ENCODE measurements around the gene SESN1. TPM values are rescaled to one million over a fixed set of nuclear protein-coding genes. Genes with fewer than 3 reads are reported as not detected.
A peak's percentile ranks its signal among the peaks of the same experiment; 100 is the strongest.

SESN1 gene
- total RNA-seq, 6 donors from 2014 or later = 26.4 to 71.2 (median 31.3) TPM

DNA sequence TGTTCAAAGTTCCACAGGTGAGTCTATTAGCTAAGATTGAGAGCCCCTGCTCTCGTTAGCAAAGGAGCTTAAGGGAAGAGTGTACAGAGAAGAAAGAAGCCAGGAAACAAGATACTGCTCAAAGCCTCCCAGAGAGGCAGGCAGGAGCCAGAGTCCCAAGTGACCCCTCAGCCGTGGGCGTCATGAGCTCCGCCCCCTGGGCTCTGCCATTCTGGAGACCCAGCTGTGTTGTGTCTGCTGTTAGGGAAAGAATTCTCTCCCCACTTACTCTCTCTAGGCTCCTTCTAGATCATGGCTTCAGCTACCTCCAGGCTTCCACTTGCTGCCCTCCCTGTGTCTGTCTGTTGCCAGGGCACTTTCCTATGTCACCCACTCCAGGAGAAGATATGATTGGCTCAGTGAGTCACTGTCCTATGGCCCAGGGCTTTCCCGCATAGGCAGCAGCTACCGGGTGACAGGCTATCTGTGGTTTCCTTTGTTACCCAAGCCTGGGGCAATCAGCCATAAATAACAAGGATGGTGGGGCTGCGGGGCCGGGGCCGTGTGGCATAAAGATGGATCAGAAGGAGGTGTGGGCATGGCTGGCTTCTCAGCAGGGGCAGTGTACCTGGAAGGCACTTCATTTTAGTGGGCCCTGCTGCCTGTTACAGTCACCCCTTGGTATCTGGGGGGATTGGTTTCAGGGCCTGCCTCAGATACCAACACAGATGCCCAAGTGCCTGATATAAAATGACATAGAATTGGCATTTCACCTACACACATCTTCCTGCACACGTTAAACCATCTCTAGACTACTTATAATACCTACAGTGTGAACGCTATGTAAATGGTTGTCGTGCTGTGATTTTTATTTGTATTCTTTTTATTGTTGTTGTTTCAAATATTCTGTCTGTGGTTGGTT lies 127.5 kb downstream of the SESN1 start:
- peak; percentile 41 to 74 for DNase-seq
- TF ChIP-seq EP300 (IDR thresholded peaks at IDR 0.05) (no peak), POLR2A (IDR thresholded peaks at IDR 0.05) (peak in 1 of 4 donors; percentile 50), CTCF (IDR thresholded peaks at IDR 0.05) (no peak), POLR2AphosphoS5 (IDR thresholded peaks at IDR 0.05) (no peak)
- Histone ChIP-seq H3K4me3 (no peak overlapping the region), H3K36me3 (no peaks in the 10 kb centered on the region), H3K27ac (peak overlapping the region in 3 of 4 donors; percentile 1 to 68 (median 22)), H3K9me3 (no peaks in the 10 kb centered on the region), H3K4me1 (peaks cover 0 to 36% (median 7%) of the 10 kb centered on the region in 4 donors), H3K27me3 (no peaks in the 10 kb centered on the region)
- 51 to 77% methylated on average over 11 to 12 of the region's 12 CpGs for WGBS, 2 donors
- peak; percentile 55 to 68 for ATAC-seq (ENCODE audit: low FRiP score in 2 of 2)

DNA sequence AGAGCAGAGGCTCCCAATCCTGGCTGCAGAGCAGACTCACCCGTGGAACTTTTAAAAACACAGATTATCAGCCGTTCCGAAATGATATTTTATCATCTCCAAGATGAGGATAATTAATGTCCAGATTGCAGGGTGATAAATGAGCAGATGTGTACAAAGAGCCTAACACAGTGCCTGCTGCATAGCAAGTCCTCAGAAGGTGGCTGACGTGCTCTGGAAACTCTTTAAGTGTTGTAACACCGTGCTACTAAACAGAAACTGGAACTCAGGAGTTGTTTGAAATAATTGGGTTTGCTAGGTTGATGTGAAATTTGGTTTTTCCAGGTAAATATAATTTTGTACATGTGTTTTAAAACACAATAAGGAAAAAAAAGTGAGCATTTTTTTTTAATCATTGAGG lies 128.4 kb downstream of the SESN1 start:
- Histone ChIP-seq H3K4me1 (peaks cover 0 to 29% (median 7%) of the 10 kb centered on the region in 4 donors), H3K9me3 (no peaks in the 10 kb centered on the region), H3K27ac (peak overlapping the region in 1 of 4 donors; percentile 68), H3K27me3 (no peaks in the 10 kb centered on the region), H3K4me3 (no peak overlapping the region), H3K36me3 (no peaks in the 10 kb centered on the region)
- TF ChIP-seq EP300 (IDR thresholded peaks at IDR 0.05) = no peak
- TF ChIP-seq POLR2AphosphoS5 (IDR thresholded peaks at IDR 0.05) = no peak
- no peak for DNase-seq
- no peak for ATAC-seq (ENCODE audit: low FRiP score in 2 of 2)
- WGBS, 2 donors = 80 to 88% methylated on average over 5 of the region's 5 CpGs

DNA sequence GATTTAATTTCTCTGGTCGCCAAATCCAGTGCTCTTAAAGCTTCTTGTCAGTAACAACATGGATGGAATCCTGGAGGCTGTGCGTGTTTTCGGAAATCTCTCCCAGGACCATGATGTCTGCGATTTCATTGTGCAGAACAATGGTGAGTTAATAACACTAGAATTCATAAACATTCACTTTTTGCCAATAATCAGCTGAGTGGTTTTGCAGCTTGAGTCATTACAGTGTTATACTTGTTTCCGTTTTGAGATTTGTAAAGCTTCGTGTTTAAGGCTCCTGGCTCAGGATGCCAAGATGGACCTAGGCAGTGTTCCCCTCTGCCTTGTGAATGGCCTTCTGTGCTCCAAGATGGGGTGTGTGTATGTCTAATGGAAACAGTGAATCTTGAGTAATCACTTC lies 132.7 kb downstream of the SESN1 start:
- WGBS, 2 donors = 75 to 85% methylated on average over 6 of the region's 6 CpGs
- H3K4me3 ChIP-seq = no peak overlapping the region
- H3K9me3 ChIP-seq = no peaks in the 10 kb centered on the region
- peak in 1 of 2 donors; percentile 51 for ATAC-seq (ENCODE audit: low FRiP score in 2 of 2)
- TF ChIP-seq EP300 (IDR thresholded peaks at IDR 0.05) (no peak), CTCF (IDR thresholded peaks at IDR 0.05) (no peak), POLR2A (IDR thresholded peaks at IDR 0.05) (no peak), POLR2AphosphoS5 (IDR thresholded peaks at IDR 0.05) (no peak)
- no peak overlapping the region for H3K27ac ChIP-seq
- no peaks in the 10 kb centered on the region for H3K27me3 ChIP-seq
- no peak for DNase-seq
- peaks cover 0 to 12% (median 5%) of the 10 kb centered on the region in 4 donors for H3K4me1 ChIP-seq
- H3K36me3 ChIP-seq = no peaks in the 10 kb centered on the region

GRCh38 chr6:108961077-108961476 lies 133.6 kb downstream of the SESN1 start:
- TF ChIP-seq POLR2A (IDR thresholded peaks at IDR 0.05) = no peak
- TF ChIP-seq POLR2AphosphoS5 (IDR thresholded peaks at IDR 0.05) = no peak
- no peak for TF ChIP-seq EP300 (IDR thresholded peaks at IDR 0.05)
- TF ChIP-seq CTCF (IDR thresholded peaks at IDR 0.05) = no peak
- DNase-seq (peak in 1 of 2 donors; percentile 33), ATAC-seq (ENCODE audit: low FRiP score in 2 of 2) (no peak)
- Histone ChIP-seq H3K27ac (no peak overlapping the region), H3K4me3 (no peak overlapping the region), H3K4me1 (peaks cover 0 to 3% (median 1%) of the 10 kb centered on the region in 4 donors), H3K27me3 (no peaks in the 10 kb centered on the region), H3K9me3 (no peaks in the 10 kb centered on the region), H3K36me3 (no peaks in the 10 kb centered on the region)
- 92 to 98% methylated on average over 13 to 14 of the region's 14 CpGs for WGBS, 2 donors

DNA sequence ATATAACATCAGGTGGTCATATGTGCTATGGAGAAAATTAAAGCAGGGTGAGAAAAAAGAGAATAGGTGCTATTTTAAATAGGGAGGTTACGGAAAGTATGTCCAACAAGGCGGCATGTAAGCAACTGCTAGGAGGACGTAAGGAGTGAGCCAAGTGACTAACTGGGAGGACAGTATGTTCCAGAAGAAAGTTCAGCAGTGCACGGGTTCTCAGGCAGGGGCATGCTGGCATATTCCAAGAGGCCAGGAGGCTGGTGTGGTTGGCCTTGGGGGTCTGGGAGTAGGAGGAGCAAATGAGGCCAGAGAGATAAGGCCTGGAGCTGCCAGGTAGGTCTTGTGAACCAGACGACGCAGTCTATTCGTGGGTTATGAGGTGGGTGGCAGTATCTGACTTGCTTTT lies 134.0 kb downstream of the SESN1 start:
- ATAC-seq (ENCODE audit: low FRiP score in 2 of 2) (peak in 1 of 2 donors; percentile 79), DNase-seq (no peak)
- H3K27me3 ChIP-seq = no peaks in the 10 kb centered on the region
- TF ChIP-seq EP300 (IDR thresholded peaks at IDR 0.05) (no peak), CTCF (IDR thresholded peaks at IDR 0.05) (no peak), POLR2AphosphoS5 (IDR thresholded peaks at IDR 0.05) (no peak)
- no peak overlapping the region for H3K4me3 ChIP-seq
- no peaks in the 10 kb centered on the region for H3K36me3 ChIP-seq
- no peaks in the 10 kb centered on the region for H3K9me3 ChIP-seq
- no peak overlapping the region for H3K27ac ChIP-seq
- WGBS, 2 donors = 94% methylated on average over 7 of the region's 7 CpGs
- peaks cover 0 to 3% (median 0%) of the 10 kb centered on the region in 4 donors for H3K4me1 ChIP-seq

Data from upper lobe of left lung (tissue), 6 donors.